ENCODE data around the gene MYO1F. TPM values are rescaled to one million over a fixed set of nuclear protein-coding genes. Genes with fewer than 3 reads are reported as not detected.

MYO1F gene
- total RNA-seq, 2 experiments from 2014 or later, result 13.7 to 18.3 TPM

DNA sequence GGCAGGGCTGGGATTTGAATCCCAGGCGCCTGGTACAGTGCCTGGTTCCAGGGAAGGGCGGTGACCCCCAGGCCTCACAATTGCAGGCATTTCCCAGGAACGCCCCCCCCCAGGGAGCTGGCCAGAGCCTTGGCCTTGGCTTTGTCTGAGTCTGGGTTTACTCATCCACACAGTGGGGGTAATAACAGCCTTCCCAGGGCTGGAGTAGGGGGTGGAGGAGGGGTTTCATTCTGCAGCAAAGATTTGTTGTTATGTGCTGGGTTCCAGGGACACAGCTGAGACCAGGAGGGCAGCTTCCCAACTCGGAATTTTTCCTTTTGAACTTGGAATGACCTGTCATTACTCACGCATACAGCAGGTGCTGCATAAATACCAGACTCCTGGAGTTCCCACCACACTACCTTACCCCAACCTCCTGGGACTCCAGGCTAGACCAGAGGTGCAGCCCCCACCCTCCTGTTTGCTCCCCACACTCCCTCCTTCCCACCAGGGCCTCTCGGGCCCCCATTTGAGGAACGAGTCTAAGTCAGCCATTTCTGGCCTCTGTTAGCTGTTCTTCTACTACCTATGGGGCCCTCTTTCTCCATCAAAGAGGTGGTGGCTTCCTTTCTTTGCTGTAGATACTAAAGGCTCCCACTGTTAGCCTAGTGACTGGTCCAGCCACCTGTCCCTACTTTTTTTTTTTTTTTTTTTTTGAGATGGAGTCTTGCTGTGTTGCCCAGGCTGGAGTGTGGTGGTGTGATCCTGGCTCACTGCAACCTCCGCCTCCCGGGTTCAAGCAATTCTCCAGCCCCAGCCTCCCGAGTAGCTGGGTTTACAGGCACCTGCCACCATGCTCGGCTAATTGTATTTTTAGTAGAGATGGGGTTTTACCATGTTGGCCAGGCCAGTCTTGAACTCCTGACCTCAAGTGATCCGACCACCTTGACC is 34.9 kb upstream of the MYO1F start:
- DNase-seq (no peak), ATAC-seq (no peak)
- POLR2A ChIA-PET, result interaction anchor here (0.6 kb wide), 1 partner anchor 383 kb away, joined by 5 read pairs; no protein-coding TSS in a partner anchor
- H3K4me3 Mint-ChIP-seq, result peak overlapping the region; percentile 41
- CTCF ChIA-PET, result interaction anchor here (0.6 to 6.5 kb wide), 2 partner anchors 32 to 43 kb away, joined by 3 to 49 read pairs; no protein-coding TSS in a partner anchor
- no peaks in the 10 kb centered on the region for H3K36me3 Mint-ChIP-seq (ENCODE audit: low read depth)
- peaks cover 7% of the 10 kb centered on the region for H3K27me3 Mint-ChIP-seq
- intact Hi-C loops (cut with DNase I, micrococcal nuclease), result no loop called here
- H3K4me1 Mint-ChIP-seq, result peaks cover 28% of the 10 kb centered on the region
- H3K27ac Mint-ChIP-seq, result no peak overlapping the region
- no peaks in the 10 kb centered on the region for H3K9me3 Mint-ChIP-seq (ENCODE audit: low read depth)

DNA sequence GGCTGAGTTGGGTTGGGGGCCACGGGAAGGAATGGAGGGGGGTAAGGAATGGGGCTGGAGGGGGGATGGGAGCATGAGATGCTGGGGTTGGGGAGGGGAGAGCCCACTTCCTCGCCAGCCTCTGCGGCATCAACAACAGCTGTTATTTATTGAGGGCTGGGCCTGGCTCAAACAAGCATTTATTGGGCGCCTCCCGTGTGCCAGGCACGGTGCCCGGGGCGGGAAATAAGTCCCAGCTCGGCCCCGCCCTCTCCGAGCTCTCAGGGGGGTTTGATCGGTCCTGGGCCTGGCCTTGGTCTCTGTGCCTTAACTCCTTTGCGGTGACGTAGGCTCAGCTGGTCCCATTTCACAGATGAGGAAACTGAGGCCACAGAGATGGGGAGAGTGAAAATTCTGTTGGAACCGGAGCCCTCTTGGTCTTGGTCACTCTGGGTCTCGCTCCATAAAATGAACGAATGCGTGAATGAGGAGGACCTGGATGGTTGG is 34.2 kb upstream of the MYO1F start:
- intact Hi-C loops (cut with DNase I, micrococcal nuclease), result no loop called here
- ChIA-PET CTCF (interaction anchor here (6.5 kb wide), 1 partner anchor 31 kb away, joined by 49 read pairs; no protein-coding TSS in a partner anchor), POLR2A (no interaction called here)
- no peak overlapping the region for H3K27ac Mint-ChIP-seq
- peaks cover 7% of the 10 kb centered on the region for H3K27me3 Mint-ChIP-seq
- H3K4me1 Mint-ChIP-seq, result peaks cover 28% of the 10 kb centered on the region
- no peak overlapping the region for H3K4me3 Mint-ChIP-seq
- peak; percentile 25 for DNase-seq
- no peak for ATAC-seq
- no peaks in the 10 kb centered on the region for H3K36me3 Mint-ChIP-seq (ENCODE audit: low read depth)
- H3K9me3 Mint-ChIP-seq (ENCODE audit: low read depth), result no peaks in the 10 kb centered on the region

DNA sequence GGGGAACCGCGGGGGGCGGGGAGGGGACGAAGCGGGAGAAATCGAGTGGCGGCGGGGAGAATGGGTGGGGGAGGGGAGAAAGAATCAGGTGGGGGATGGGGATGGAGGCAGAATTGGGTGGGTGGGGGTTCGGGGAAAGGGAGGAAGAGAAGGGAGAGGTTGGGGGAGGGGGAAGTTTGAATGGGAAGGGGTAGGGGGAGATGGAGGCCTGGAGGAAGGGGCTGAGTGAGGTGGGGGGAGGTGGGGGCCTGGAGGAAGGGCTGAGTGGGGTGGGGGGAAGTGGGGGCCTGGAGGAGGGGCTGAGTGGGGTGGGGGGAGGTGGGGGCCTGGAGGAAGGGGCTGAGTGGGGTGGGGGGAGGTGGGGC is 33.7 kb upstream of the MYO1F start:
- CTCF ChIA-PET, result interaction anchor here (6.5 kb wide), 1 partner anchor 30 kb away, joined by 49 read pairs; no protein-coding TSS in a partner anchor
- POLR2A ChIA-PET, result no interaction called here
- intact Hi-C loops (cut with DNase I, micrococcal nuclease), result loop anchor here in 1 of 2 experiments (1.0 kb wide), 1 partner anchor 19 kb away; no protein-coding TSS in a partner anchor
- no peak for DNase-seq
- peaks cover 7% of the 10 kb centered on the region for H3K27me3 Mint-ChIP-seq
- peaks cover 28% of the 10 kb centered on the region for H3K4me1 Mint-ChIP-seq
- no peak overlapping the region for H3K27ac Mint-ChIP-seq
- no peak overlapping the region for H3K4me3 Mint-ChIP-seq
- H3K36me3 Mint-ChIP-seq (ENCODE audit: low read depth), result no peaks in the 10 kb centered on the region
- H3K9me3 Mint-ChIP-seq (ENCODE audit: low read depth), result no peaks in the 10 kb centered on the region
- no peak for ATAC-seq

DNA sequence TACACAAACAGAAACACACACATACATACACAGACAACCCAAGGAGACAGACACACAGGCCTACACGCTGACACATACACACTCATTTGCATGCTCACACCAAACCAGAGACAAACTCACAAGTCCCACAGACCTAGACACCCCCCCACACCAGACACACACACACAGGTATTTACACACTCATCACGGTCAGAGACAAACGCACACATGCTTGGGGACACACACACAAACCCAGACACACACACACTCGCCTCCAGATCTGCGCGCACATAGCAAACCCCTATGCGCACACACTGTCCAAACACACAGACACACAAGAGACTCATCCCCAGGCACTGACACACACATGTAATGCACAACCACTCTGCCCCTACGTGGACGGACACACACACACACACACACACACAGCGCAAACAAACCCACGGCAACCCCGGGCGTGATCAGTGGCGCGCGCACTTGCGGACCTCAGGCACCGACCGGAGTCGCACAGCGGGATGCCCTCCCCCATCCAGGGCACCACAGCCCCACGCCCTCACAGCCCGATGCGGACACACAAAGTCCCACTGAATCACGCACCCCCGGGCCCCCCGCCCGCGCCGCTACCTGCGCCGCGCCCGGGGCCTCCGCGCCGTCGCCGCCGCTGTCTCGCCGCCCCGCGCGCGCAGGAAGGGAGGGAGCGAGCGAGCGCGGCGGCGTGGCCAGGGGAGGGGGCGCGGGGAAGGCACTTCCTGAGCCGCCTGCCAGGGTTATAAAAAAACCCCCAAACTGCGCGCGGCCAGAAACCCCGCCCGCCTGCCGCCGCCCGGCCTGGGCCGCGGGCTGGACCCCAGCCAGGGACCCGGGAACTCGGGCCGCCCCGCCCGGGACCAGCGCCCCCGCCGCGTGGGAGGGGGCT is 33.0 kb upstream of the MYO1F start, which contains the start of gene ADAMTS10:
Gene ADAMTS10, minus strand, starts transcription at position 675 of the 895 bp plus-strand sequence. CDS start 5,005 bp downstream, outside the sequence.
- Mint-ChIP-seq H3K4me1 (peaks cover 24% of the 10 kb centered on the region), H3K27me3 (peaks cover 6% of the 10 kb centered on the region), H3K27ac (peak within 1 kb of the TSS; percentile 79), H3K4me3 (peak within 1 kb of the TSS; percentile 83), H3K9me3 (ENCODE audit: low read depth) (no peaks in the 10 kb centered on the region), H3K36me3 (ENCODE audit: low read depth) (peaks cover 2% of the 10 kb centered on the region)
- intact Hi-C loops (cut with DNase I, micrococcal nuclease), result loop anchor here in 1 of 2 experiments (1.0 kb wide), 1 partner anchor 18 kb away; no protein-coding TSS in a partner anchor
- ChIA-PET POLR2A (no interaction called here), CTCF (no interaction called here)
- DNase-seq (peak; percentile 60), ATAC-seq (peak; percentile 40)

DNA sequence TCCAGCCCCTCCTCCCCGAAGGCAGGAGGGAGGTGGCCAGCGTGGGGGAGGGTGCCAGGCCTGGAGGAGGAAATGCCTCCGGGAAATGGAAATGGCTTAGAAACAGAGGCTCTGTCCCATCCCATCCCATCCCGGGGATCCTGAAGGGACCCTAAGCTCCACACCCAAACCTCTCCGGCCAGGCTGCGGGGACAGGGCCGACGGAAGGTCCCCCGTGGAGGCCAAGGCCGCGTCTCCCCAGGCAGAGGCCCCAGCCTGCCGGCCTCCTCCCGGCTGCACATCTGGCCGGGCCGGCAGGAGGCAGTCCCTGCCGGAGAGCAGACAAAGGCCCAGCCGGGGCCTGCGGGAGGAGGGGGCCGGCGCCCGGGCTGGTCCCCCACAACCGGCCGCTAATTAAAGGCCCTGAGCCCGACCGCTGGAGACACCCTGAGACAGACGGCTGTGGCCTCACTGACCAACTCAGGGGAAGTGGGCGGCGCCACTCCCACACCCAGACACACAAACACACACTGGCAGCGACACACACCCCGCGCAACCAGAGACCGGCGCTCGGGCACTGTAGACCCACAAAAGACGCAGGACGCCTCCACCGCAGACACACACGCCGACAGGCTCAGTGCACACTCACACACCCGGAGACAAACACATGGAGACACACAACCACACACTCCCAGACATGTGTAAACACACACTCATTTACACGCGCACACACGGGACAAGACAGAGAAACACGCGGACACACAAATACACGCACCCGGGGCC is 32.2 kb upstream of the MYO1F start:
- intact Hi-C loops (cut with DNase I, micrococcal nuclease), result loop anchor here in 1 of 2 experiments (1.0 kb wide), 1 partner anchor 17 kb away; no protein-coding TSS in a partner anchor
- Mint-ChIP-seq H3K27me3 (peaks cover 6% of the 10 kb centered on the region), H3K4me1 (peaks cover 20% of the 10 kb centered on the region), H3K4me3 (peak overlapping the region; percentile 83), H3K36me3 (ENCODE audit: low read depth) (peaks cover 8% of the 10 kb centered on the region), H3K9me3 (ENCODE audit: low read depth) (no peaks in the 10 kb centered on the region), H3K27ac (peak overlapping the region; percentile 79)
- DNase-seq (peak; percentile 48), ATAC-seq (peak; percentile 37)
- ChIA-PET CTCF (interaction anchor here (0.6 to 1.1 kb wide), 2 partner anchors 15 to 30 kb away, joined by 4 read pairs; no protein-coding TSS in a partner anchor), POLR2A (no interaction called here)

DNA sequence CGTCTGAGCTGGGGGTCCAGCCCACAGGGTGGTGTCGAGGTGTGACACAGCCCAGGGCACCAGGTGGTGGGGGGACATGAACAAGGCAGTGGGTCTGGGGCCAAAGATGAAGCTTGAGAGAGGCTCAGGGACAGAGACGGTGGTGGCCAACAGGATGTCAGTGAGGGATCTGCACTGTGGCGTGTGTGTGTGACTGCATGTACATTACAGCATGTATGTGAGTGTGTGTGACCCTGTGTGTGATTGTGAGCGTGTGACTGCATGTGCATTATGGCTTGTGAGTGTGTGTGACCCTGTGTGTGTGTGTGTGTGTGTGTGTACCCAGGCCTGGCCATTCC is 31.7 kb upstream of the MYO1F start:
- H3K27ac Mint-ChIP-seq, result peak overlapping the region; percentile 61
- H3K4me1 Mint-ChIP-seq, result peaks cover 20% of the 10 kb centered on the region
- peak overlapping the region; percentile 56 for H3K4me3 Mint-ChIP-seq
- peaks cover 6% of the 10 kb centered on the region for H3K27me3 Mint-ChIP-seq
- ChIA-PET POLR2A (no interaction called here), CTCF (interaction anchor here (0.6 to 1.1 kb wide), 2 partner anchors 15 to 30 kb away, joined by 4 read pairs; no protein-coding TSS in a partner anchor)
- H3K36me3 Mint-ChIP-seq (ENCODE audit: low read depth), result peaks cover 8% of the 10 kb centered on the region
- intact Hi-C loops (cut with DNase I, micrococcal nuclease), result no loop called here
- DNase-seq, result no peak
- no peak for ATAC-seq
- no peaks in the 10 kb centered on the region for H3K9me3 Mint-ChIP-seq (ENCODE audit: low read depth)

DNA sequence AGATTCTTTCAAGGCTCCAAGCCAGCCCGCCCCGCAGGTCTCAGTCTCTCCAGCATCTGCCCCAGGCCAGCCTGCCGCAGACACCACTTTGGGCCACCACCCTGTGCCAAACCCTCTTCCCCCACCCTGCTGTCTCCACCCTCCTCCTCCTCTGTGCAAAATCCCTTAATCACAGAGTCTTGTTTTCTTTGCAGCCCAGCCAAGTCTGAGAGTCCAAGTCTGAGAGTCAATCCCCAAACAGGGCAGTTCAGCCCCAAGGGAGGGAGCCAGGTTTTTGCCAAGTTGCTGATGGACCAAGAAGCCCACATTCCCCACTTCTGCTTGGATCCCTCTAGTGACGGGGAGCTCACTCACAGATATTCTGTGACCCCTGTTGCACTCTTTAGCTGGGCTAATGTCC is 30.1 kb upstream of the MYO1F start:
- DNase-seq, result no peak
- POLR2A ChIA-PET, result no interaction called here
- H3K27ac Mint-ChIP-seq, result no peak overlapping the region
- H3K9me3 Mint-ChIP-seq (ENCODE audit: low read depth), result no peaks in the 10 kb centered on the region
- CTCF ChIA-PET, result interaction anchor here (0.5 to 1.4 kb wide), 3 partner anchors 14 to 29 kb away, joined by 3 to 7 read pairs (median 3); no protein-coding TSS in a partner anchor
- peaks cover 6% of the 10 kb centered on the region for H3K27me3 Mint-ChIP-seq
- H3K36me3 Mint-ChIP-seq (ENCODE audit: low read depth), result peaks cover 8% of the 10 kb centered on the region
- ATAC-seq, result no peak
- H3K4me1 Mint-ChIP-seq, result peaks cover 16% of the 10 kb centered on the region
- no peak overlapping the region for H3K4me3 Mint-ChIP-seq
- intact Hi-C loops (cut with DNase I, micrococcal nuclease), result no loop called here

DNA sequence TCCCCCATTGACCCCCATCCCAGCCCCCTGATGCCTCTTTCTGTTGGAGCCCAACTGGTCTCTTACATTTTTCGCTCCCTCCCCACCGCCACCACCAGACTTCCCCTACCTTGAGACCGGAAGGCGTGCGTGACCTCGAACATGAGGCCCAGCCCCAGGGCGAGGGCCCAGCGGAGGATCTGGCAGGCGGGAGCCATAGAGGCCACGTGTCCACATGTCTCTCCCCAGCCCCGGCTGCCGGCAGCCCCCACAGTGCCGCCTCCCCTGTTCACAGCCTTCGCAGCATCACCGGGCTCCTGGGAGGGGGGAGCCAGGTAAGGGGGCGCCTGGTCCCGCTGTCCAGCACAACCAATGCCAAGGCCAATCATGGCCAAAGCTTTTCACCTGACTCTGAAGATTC is 28.3 kb upstream of the MYO1F start:
- peaks cover 6% of the 10 kb centered on the region for H3K27me3 Mint-ChIP-seq
- H3K4me3 Mint-ChIP-seq, result no peak overlapping the region
- ATAC-seq (no peak), DNase-seq (no peak)
- intact Hi-C loops (cut with DNase I, micrococcal nuclease), result no loop called here
- H3K4me1 Mint-ChIP-seq, result peaks cover 12% of the 10 kb centered on the region
- peaks cover 12% of the 10 kb centered on the region for H3K36me3 Mint-ChIP-seq (ENCODE audit: low read depth)
- ChIA-PET POLR2A (no interaction called here), CTCF (no interaction called here)
- no peak overlapping the region for H3K27ac Mint-ChIP-seq
- no peaks in the 10 kb centered on the region for H3K9me3 Mint-ChIP-seq (ENCODE audit: low read depth)

DNA sequence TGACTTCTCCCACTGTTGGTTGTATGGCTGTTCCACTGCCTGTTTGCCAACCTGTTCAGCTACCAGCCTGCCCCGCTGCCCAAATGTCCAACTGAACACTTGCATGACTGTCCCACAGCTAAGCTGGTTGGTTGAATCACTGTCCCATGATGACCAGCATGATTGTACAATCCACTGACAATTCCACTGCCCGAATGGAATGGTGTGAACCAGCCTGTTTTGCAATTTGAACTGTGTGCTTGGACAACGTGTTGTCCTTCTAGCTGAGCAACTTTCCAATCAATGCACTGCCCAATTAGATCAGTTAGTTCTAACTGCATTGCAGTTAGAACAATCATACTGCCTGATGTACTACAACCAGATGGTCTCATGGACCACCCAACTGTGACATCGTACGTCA is 24.6 kb upstream of the MYO1F start:
- Mint-ChIP-seq H3K4me1 (no peaks in the 10 kb centered on the region), H3K4me3 (no peak overlapping the region), H3K27me3 (no peaks in the 10 kb centered on the region), H3K36me3 (ENCODE audit: low read depth) (peaks cover 12% of the 10 kb centered on the region), H3K27ac (no peak overlapping the region), H3K9me3 (ENCODE audit: low read depth) (no peaks in the 10 kb centered on the region)
- ChIA-PET POLR2A (no interaction called here), CTCF (interaction anchor here (0.5 to 0.7 kb wide), 2 partner anchors 146 to 189 kb away, joined by 3 read pairs; partner anchors contain the start of gene MARCHF2)
- DNase-seq (no peak), ATAC-seq (no peak)
- intact Hi-C loops (cut with DNase I, micrococcal nuclease), result no loop called here

DNA sequence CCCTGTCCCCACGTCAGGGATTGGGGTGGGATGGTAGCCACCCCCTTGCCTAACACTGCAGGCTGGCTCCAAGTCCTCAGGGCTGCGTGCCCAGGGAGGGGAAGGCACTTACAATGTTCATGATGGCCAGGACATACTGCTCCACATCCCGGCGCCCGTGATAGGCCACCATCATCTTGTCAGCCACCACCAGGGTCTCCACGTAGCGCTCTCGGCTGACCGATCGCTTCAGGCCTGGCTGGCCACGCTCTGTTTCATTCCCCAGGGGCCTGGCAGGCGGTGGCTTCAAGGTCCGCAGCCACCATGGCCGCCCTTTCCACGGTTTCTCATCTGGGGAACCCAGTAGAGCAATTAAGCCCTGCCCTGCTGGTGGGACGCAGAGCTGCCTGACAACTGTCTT is 23.6 kb upstream of the MYO1F start:
- H3K27ac Mint-ChIP-seq, result no peak overlapping the region
- no peak overlapping the region for H3K4me3 Mint-ChIP-seq
- no peaks in the 10 kb centered on the region for H3K27me3 Mint-ChIP-seq
- intact Hi-C loops (cut with DNase I, micrococcal nuclease), result no loop called here
- no peaks in the 10 kb centered on the region for H3K9me3 Mint-ChIP-seq (ENCODE audit: low read depth)
- ChIA-PET CTCF (no interaction called here), POLR2A (no interaction called here)
- peaks cover 12% of the 10 kb centered on the region for H3K36me3 Mint-ChIP-seq (ENCODE audit: low read depth)
- DNase-seq (no peak), ATAC-seq (no peak)
- H3K4me1 Mint-ChIP-seq, result no peaks in the 10 kb centered on the region
